ENCODE data around the gene HLA-DMA. TPM values are rescaled to one million over a fixed set of nuclear protein-coding genes. Genes with fewer than 3 reads are reported as not detected.

Gene HLA-DMA
- total and polyA plus RNA-seq, 2 of the 13 experiments (the other 11 are each of a cell fraction or from before 2014, with no cell fraction given): 0.70 to 0.71 TPM

GRCh38 chr6:32968867-32969684 lies 16.2 kb upstream of the HLA-DMA start (continued):
- TF ChIP-seq, protein P1, sequence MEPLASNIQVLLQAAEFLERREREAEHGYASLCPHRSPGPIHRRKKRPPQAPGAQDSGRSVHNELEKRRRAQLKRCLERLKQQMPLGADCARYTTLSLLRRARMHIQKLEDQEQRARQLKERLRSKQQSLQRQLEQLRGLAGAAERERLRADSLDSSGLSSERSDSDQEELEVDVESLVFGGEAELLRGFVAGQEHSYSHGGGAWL (CRISPR knock-in tag; IDR thresholded peaks at IDR 0.05): peak; percentile 14; the same call in 1 of the 2 replicates
- TF ChIP-seq DPF2 (CRISPR knock-in tag; IDR thresholded peaks at IDR 0.05; ENCODE audit: borderline replicate concordance, low read depth) (no peak), PAWR (CRISPR knock-in tag; IDR thresholded peaks at IDR 0.05; ENCODE audit: borderline replicate concordance) (peak; percentile 67), SOX6 (IDR thresholded peaks at IDR 0.05) (no peak), SOX6 (CRISPR knock-in tag; IDR thresholded peaks at IDR 0.05) (no peak; the same call in 1 of the 2 replicates), ZNF3 (CRISPR knock-in tag; IDR thresholded peaks at IDR 0.05) (peak; percentile 68; the same call in 1 of the 2 replicates), U2AF2 (IDR thresholded peaks at IDR 0.05; ENCODE audit: low read depth, low read length) (0 out of 2 replicates have a peak, but pooled peaks have one; percentile 29), CBFB (CRISPR knock-in tag; IDR thresholded peaks at IDR 0.05) (peak; percentile 50; the same call in 1 of the 2 replicates), RFXAP (CRISPR knock-in tag; IDR thresholded peaks at IDR 0.05; ENCODE audit: borderline replicate concordance) (0 out of 2 replicates have a peak, but pooled peaks have one; percentile 18), MNT (IDR thresholded peaks at IDR 0.05) (peak; percentile 51; the same call in 1 of the 2 replicates), SAFB2 (CRISPR knock-in tag; IDR thresholded peaks at IDR 0.05; ENCODE audit: borderline replicate concordance, low read depth) (no peak; the same call in 1 of the 2 replicates), MIER2 (CRISPR knock-in tag; IDR thresholded peaks at IDR 0.05) (no peak), ARNTL (CRISPR knock-in tag; IDR thresholded peaks at IDR 0.05) (peak; percentile 68; the same call in 1 of the 2 replicates), ZNF343 (CRISPR knock-in tag; IDR thresholded peaks at IDR 0.05) (no peak), ZBTB26 (CRISPR knock-in tag; IDR thresholded peaks at IDR 0.05; ENCODE audit: borderline replicate concordance) (peak; percentile 36; the same call in 1 of the 2 replicates), JUN (CRISPR knock-in tag; IDR thresholded peaks at IDR 0.05) (peak; percentile 67; the same call in 1 of the 2 replicates), HDAC6 (IDR thresholded peaks at IDR 0.05; ENCODE audit: low read depth, low read length) (no peak), BORCS8-MEF2B (CRISPR knock-in tag; IDR thresholded peaks at IDR 0.05) (peak; percentile 90; the same call in 1 of the 2 replicates), CCAR2 (optimal IDR thresholded peaks at IDR 0.05; ENCODE audit: low read depth, low read length) (no peak), ZNF788 (CRISPR knock-in tag; IDR thresholded peaks at IDR 0.05; ENCODE audit: borderline replicate concordance) (no peak), IKZF1 (IDR thresholded peaks at IDR 0.05) (no peak), ELF3 (CRISPR knock-in tag; IDR thresholded peaks at IDR 0.05) (no peak), ELF4 (CRISPR knock-in tag; IDR thresholded peaks at IDR 0.05; ENCODE audit: borderline replicate concordance) (no peak), RBFOX2 (IDR thresholded peaks at IDR 0.05; ENCODE audit: low read depth, low read length) (peak; percentile 73), NFKBIZ (CRISPR knock-in tag; IDR thresholded peaks at IDR 0.05) (no peak)
- TF ChIP-seq, protein P2, sequence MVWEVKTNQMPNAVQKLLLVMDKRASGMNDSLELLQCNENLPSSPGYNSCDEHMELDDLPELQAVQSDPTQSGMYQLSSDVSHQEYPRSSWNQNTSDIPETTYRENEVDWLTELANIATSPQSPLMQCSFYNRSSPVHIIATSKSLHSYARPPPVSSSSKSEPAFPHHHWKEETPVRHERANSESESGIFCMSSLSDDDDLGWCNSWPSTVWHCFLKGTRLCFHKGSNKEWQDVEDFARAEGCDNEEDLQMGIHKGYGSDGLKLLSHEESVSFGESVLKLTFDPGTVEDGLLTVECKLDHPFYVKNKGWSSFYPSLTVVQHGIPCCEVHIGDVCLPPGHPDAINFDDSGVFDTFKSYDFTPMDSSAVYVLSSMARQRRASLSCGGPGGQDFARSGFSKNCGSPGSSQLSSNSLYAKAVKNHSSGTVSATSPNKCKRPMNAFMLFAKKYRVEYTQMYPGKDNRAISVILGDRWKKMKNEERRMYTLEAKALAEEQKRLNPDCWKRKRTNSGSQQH (CRISPR knock-in tag; IDR thresholded peaks at IDR 0.05; ENCODE audit: low read depth): peak; percentile 58
